Natural killer cell (primary cell): ENCODE measurements around the gene SMS. TPM values are rescaled to one million over a fixed set of nuclear protein-coding genes. Genes with fewer than 3 reads are reported as not detected.
A peak's percentile ranks its signal among the peaks of the same experiment; 100 is the strongest.

Source experiments
- ATAC-seq, 3 donors: fragments of 150-1000 bp in 2 of 3; fragments of 200-7000 bp in 1 of 3; cut with Tn5 transposase; 1 replicate in 1 of 3; 2 replicates in 2 of 3; pipeline ENCODE4 v1.10.0; 2021; ENCODE audit warnings: mild to moderate bottlenecking in 2 of 3, moderate library complexity in 2 of 3
- DNase-seq, 2 donors: peaks; one replicate each; pipeline versions ENCODE4 v3.0.0 to v3.0.0-alpha.2; 2013 to 2021; ENCODE audit warnings: mixed read lengths in 1 of 2
- H3K27ac ChIP-seq: one replicate; pipeline ENCODE4 v1.5.1; 2013; ENCODE audit warnings: mild to moderate bottlenecking, low read length
- H3K27me3 ChIP-seq: one replicate; pipeline ENCODE4 v1.6.1; 2013; ENCODE audit warnings: low read length; ENCODE audit not compliant: control insufficient read depth, insufficient read depth
- H3K36me3 ChIP-seq: one replicate; pipeline ENCODE4 v1.6.1; 2013; ENCODE audit warnings: low read length; ENCODE audit not compliant: control insufficient read depth, insufficient read depth
- H3K4me1 ChIP-seq: one replicate; pipeline ENCODE4 v1.6.1; 2013; ENCODE audit warnings: low read length; ENCODE audit not compliant: control insufficient read depth, insufficient read depth
- H3K4me3 ChIP-seq: one replicate; pipeline ENCODE4 v1.5.1; 2013; ENCODE audit warnings: low read length
- H3K9me3 ChIP-seq: one replicate; pipeline ENCODE4 v1.6.1; 2013; ENCODE audit warnings: low read length; ENCODE audit not compliant: control insufficient read depth, insufficient read depth
- H3K27ac Mint-ChIP-seq, 2 donors: one replicate each; pipeline ENCODE4 v1.8.0; 2022; ENCODE audit warnings: mild to moderate bottlenecking in 2 of 2, mixed read lengths in 2 of 2, moderate library complexity in 1 of 2
- H3K27me3 Mint-ChIP-seq, 2 donors: one replicate each; pipeline ENCODE4 v1.8.0; 2022; ENCODE audit warnings: low read depth in 2 of 2, mixed read lengths in 2 of 2
- H3K36me3 Mint-ChIP-seq: one replicate; pipeline ENCODE4 v1.8.0; 2022; ENCODE audit warnings: mixed read lengths
- H3K4me1 Mint-ChIP-seq, 2 donors: one replicate each; pipeline ENCODE4 v1.8.0; 2022; ENCODE audit warnings: mixed read lengths in 2 of 2
- H3K4me3 Mint-ChIP-seq: one replicate; pipeline ENCODE4 v1.8.0; 2022; ENCODE audit warnings: mild to moderate bottlenecking, moderate library complexity, mixed read lengths
- H3K9me3 Mint-ChIP-seq, 2 donors: one replicate each; pipeline ENCODE4 v1.8.0; 2022; ENCODE audit warnings: mixed read lengths in 2 of 2
- WGBS: methylation state at CpG from one replicate; pipeline ENCODE4 v1.1.7; 2013; ENCODE audit warnings: missing lambda C conversion rate; ENCODE audit not compliant: insufficient coverage; 5-methylcytosine and 5-hydroxymethylcytosine counted together
- intact Hi-C: fragments of 100-400 bp; cut with micrococcal nuclease; formaldehyde crosslinking; loops from one replicate; pipeline ENCODE4 v1.14.2; 2022
- total RNA-seq, 4 donors: library from RNA; stranded (reverse); fragments of 120-200 nt in 1 of 4; gene quantifications; one replicate each; pipeline versions ENCODE4 v1.2.3 to v1.2.4, GENCODE V29; 2013 to 2022
- TF ChIP-seq, protein P1 (sequence below): fragments of 200-600 bp; IDR thresholded peaks from one replicate; pipeline ENCODE4 v1.8.0; 2022; ENCODE audit warnings: antibody characterized with exemption

SMS gene
- total RNA-seq, 3 donors from 2014 or later (not counting 1 experiment from before 2014, with no cell fraction given): 14.9 to 19.4 (median 18.6) TPM

DNA sequence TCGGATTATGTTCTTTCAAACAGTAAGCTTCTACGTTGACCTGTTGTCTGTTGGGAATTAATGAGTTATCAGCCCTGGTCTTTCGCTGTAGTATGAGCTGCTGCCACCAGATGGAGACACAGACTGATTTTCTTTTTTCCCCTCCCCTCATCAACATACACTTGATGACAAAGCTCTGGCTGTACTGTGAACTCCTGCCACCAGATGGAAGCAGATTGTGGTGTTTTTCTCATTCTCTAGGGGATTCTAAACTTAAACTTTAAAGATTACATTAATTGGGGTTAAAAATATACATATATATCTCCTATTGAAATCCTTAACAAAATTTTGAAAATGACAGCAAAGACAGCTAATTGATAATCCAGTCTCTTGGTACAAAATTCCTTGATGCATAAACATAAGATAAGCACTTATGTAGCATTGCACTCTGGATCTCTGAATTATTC is 44.8 kb downstream of the SMS start:
- Mint-ChIP-seq H3K9me3 (no peaks in the 10 kb centered on the region), H3K4me1 (no peaks in the 10 kb centered on the region), H3K27ac (peak overlapping the region in 1 of 2 donors; percentile 57), H3K4me3 (no peak overlapping the region), H3K36me3 (no peaks in the 10 kb centered on the region), H3K27me3 (no peaks in the 10 kb centered on the region)
- no CpG with 5 or more reads among the region's 3 CpGs for WGBS
- no peaks in the 10 kb centered on the region for H3K4me1 ChIP-seq
- no peak overlapping the region for H3K27ac ChIP-seq
- TF ChIP-seq, protein P1, sequence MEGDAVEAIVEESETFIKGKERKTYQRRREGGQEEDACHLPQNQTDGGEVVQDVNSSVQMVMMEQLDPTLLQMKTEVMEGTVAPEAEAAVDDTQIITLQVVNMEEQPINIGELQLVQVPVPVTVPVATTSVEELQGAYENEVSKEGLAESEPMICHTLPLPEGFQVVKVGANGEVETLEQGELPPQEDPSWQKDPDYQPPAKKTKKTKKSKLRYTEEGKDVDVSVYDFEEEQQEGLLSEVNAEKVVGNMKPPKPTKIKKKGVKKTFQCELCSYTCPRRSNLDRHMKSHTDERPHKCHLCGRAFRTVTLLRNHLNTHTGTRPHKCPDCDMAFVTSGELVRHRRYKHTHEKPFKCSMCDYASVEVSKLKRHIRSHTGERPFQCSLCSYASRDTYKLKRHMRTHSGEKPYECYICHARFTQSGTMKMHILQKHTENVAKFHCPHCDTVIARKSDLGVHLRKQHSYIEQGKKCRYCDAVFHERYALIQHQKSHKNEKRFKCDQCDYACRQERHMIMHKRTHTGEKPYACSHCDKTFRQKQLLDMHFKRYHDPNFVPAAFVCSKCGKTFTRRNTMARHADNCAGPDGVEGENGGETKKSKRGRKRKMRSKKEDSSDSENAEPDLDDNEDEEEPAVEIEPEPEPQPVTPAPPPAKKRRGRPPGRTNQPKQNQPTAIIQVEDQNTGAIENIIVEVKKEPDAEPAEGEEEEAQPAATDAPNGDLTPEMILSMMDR: peak; percentile 74
- H3K9me3 ChIP-seq: no peaks in the 10 kb centered on the region
- H3K36me3 ChIP-seq: no peaks in the 10 kb centered on the region
- H3K27me3 ChIP-seq: no peaks in the 10 kb centered on the region
- ATAC-seq (peak; percentile 96 to 100 (median 100)), DNase-seq (peak; percentile 48 to 82)
- no peak overlapping the region for H3K4me3 ChIP-seq
- intact Hi-C loops: loop anchor here (1.0 kb wide), 1 partner anchor 207 kb away; no protein-coding TSS in a partner anchor

DNA sequence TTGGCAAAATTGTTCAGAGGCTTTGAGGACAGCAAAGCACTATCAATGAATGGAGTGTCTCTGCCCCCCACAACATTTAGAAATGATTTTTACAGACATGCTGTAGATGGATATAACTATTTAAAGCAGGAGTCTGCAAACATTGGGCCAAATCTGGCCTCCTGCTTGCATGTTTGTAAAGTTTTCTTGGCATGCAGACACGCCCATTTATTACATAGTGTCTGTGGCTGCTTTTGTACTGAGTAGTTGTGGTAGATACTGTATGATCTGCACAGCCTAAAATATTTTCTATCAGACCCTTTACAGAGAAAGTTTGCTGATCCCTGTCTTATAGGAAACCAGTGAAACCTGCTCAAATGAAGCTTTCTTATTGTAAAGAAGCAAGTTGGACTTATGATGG is 46.1 kb downstream of the SMS start:
- intact Hi-C loops: no loop called here
- Histone ChIP-seq H3K36me3 (no peaks in the 10 kb centered on the region), H3K4me3 (no peak overlapping the region), H3K9me3 (no peaks in the 10 kb centered on the region), H3K4me1 (no peaks in the 10 kb centered on the region), H3K27ac (no peak overlapping the region), H3K27me3 (no peaks in the 10 kb centered on the region)
- Mint-ChIP-seq H3K36me3 (no peaks in the 10 kb centered on the region), H3K27ac (no peak overlapping the region), H3K27me3 (no peaks in the 10 kb centered on the region), H3K4me1 (no peaks in the 10 kb centered on the region), H3K9me3 (no peaks in the 10 kb centered on the region), H3K4me3 (no peak overlapping the region)
- whole genome bisulfite sequencing: no CpG with 5 or more reads among the region's 1 CpG
- TF ChIP-seq, protein P1: no peak
- ATAC-seq (no peak), DNase-seq (no peak)

DNA sequence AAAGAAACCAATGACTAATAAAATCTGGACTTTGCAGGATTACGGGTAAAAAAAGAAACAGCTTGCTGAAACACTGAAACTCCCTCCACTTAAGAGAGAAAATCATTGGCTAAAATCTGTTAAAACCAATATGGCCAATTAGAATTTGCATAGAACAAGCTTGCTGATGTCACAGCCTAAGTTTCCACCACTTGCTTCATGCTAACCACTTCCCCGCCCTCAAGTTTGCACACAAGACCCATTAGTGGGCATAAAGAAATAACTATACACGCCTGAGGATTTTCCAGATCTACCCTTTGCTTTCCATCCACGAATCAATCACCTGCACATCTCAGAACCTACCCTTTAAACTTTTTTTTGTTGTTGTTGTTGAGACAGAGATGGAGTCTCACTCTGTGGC is 48.9 kb downstream of the SMS start:
- Mint-ChIP-seq H3K36me3 (no peaks in the 10 kb centered on the region), H3K27ac (no peak overlapping the region), H3K9me3 (no peaks in the 10 kb centered on the region), H3K4me3 (no peak overlapping the region), H3K27me3 (no peaks in the 10 kb centered on the region), H3K4me1 (no peaks in the 10 kb centered on the region)
- DNase-seq: peak in 1 of 2 donors; percentile 32
- no peaks in the 10 kb centered on the region for H3K36me3 ChIP-seq
- WGBS: 34% methylated on average over 2 of the region's 4 CpGs
- peak overlapping the region; percentile 15 for H3K27ac ChIP-seq
- H3K27me3 ChIP-seq: no peaks in the 10 kb centered on the region
- peaks cover 7% of the 10 kb centered on the region for H3K4me1 ChIP-seq
- ATAC-seq: no peak
- intact Hi-C loops: no loop called here
- no peaks in the 10 kb centered on the region for H3K9me3 ChIP-seq
- TF ChIP-seq, protein P1: no peak
- no peak overlapping the region for H3K4me3 ChIP-seq

DNA sequence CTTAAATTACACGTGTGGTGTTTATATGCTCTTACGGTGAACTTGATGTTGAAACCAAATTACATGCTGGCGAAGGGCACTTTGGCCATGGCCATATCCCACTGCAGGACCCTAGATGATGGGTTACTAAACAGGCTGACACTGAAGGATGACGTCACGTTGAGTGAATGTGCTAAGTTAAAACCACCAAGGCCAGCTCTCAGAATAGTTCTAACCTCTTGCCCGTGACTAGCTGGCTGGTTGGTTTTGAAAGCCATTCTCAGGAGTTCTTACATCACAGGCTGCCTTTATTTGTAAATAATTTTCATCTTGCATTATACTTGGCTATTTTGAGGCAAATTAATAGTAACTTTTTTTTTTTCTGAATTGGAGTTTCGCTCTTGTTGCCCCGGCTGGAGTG is 50.3 kb downstream of the SMS start:
- Mint-ChIP-seq H3K4me3 (no peak overlapping the region), H3K27ac (no peak overlapping the region), H3K36me3 (no peaks in the 10 kb centered on the region), H3K9me3 (no peaks in the 10 kb centered on the region), H3K4me1 (no peaks in the 10 kb centered on the region), H3K27me3 (no peaks in the 10 kb centered on the region)
- WGBS: 89% methylated on average over 8 of the region's 8 CpGs
- Histone ChIP-seq H3K27me3 (no peaks in the 10 kb centered on the region), H3K4me3 (no peak overlapping the region), H3K9me3 (no peaks in the 10 kb centered on the region), H3K36me3 (no peaks in the 10 kb centered on the region), H3K4me1 (peaks cover 7% of the 10 kb centered on the region), H3K27ac (no peak overlapping the region)
- TF ChIP-seq, protein P1: no peak
- intact Hi-C loops: no loop called here
- ATAC-seq: no peak
- DNase-seq: no peak
